Measurements from ENCODE around the gene MCOLN2.
"Not testable (repeated sequence)": the region's sequence is repeated elsewhere in the genome, so short reads cannot be mapped to it uniquely, and the experiment has no call there.

Gene MCOLN2

DNA sequence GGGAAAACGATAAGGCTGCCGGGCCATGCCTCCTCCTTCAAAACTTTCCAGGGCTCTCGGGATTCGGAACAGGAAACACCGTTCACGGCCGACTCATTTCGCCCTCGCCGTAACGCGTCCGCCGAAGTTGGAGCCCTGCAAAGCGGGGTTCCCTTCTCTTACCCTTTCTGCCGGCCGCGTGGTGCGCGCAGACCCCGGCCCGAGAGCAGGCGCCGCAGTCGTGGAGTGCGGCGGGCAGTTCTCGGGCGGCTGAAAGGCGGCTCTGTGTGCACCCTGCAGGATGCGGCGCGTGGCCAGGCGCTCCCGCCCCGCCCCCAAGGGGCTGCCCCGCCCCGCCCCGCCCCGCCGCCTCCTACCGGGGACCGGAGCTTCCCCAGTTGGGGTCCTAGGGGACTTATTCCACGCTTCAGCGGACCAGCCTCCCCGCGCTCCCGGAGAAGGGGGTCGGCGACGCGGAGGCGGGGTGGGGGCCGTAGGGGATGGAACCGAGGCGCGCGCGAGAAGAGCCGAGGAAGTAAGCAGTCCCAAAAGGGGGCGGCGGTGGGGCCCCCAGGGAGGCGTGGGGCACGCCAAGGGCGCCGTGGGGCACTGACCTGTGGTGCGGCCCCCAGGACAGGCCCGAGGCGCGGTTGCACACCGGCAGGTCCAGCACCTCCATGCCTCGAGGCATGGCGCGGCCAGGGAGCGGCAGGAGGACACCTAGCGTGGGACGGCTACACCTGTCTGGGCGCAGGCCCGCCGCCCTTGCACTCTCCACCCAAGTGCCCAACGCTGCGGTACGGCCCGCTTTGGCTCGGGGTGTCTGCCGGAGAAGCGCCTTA is at the start of gene MCOLN2:
Gene MCOLN2 (minus strand): TSS at position 268 of the 821 bp plus-strand sequence. CDS start 241 bp downstream, at position 27.
- DNase-seq, result peak; percentile 58

DNA sequence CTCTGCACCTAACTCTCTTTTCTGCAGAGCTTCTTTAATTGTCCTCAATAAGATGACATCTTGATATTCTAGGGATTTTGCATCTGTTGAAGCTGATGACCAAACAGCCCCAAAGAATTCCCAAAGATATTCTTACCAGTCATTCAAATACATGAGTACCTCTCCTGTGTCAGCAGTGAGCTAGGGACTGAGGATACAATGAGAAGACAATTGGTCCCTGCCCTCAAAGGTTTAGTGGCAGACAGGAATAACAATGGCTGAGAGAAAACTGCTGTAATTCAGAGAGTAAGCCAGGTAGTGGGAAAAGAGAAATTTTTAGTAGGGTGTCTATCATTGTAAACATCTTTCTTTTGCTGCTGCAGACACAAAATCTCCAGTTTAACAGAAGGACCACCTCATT is 45.5 kb upstream of the MCOLN2 start:
- DNase-seq, result no peak

DNA sequence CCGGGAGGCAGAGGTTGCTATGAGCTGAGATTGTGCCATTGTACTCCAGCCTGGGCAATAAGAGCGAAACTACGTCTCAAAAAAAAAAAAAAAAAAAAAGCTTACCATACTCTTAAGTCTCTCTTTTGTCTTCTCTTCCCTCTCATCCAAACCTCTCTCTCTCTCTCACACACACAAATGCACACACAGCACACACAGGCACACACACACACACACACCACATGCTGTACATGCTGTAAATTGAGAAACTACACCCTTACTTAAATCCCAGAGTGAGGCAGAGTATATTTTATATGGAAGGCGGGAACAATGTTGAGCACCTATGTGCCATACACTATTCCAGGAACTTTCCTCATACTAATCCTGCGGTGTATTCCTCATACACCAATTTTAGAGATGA is 44.9 kb upstream of the MCOLN2 start:
- DNase-seq, result no peak

DNA sequence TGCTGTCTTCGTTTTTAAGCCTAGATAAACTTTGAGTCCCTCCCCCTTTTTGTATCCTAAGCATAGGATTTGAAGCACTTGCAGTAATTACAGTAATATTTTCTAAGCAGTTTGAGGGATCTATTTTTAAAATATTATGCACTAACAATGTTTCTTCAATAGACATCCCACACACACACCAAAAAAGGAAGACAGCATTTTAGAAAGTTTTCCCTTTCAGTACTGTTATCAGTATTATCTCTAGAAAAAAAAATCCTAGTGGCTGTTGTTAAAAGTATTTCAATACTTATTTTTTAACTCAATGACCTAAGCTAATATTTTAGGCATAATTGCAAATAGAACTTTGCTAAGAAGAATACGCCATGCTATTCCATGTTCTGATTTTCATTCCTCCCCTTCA is 36.3 kb upstream of the MCOLN2 start:
- DNase-seq, result no peak

DNA sequence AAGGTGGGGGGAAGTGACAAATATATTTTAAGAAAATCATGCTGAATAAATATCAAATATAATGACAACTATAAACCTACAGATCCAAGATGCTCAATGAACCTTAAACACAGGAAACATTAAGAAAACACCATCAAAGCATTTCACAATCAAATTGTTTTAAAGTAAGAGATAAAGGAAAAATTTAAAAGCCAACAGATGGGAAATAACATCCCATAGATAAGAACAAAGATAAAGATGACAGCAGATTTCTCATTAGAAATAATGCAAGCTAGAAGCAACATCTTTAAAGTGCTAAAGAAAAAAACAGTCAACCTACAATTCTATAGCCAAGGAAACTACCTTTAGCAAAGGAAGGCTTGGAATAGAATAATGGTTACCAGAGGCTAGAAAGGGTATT is 33.6 kb upstream of the MCOLN2 start:
- no peak for DNase-seq

DNA sequence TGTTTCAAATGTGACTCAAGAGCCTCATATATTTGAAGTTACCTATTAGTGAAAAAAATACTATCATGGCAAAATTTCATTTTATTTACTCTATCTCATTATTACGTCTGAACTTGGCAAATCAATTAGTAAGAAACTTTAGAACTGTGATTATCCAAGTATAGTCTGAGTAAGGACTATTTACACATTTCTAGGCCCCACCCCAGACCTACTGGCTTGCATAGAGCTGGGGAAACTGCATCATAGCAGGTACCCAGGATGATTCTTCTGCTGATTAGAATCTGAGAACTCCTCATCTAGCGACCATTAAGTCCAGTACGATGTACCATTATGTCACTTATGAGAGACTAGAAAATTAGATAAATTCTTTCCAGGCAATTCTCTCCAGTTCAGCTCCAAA is 31.2 kb upstream of the MCOLN2 start:
- no peak for DNase-seq

DNA sequence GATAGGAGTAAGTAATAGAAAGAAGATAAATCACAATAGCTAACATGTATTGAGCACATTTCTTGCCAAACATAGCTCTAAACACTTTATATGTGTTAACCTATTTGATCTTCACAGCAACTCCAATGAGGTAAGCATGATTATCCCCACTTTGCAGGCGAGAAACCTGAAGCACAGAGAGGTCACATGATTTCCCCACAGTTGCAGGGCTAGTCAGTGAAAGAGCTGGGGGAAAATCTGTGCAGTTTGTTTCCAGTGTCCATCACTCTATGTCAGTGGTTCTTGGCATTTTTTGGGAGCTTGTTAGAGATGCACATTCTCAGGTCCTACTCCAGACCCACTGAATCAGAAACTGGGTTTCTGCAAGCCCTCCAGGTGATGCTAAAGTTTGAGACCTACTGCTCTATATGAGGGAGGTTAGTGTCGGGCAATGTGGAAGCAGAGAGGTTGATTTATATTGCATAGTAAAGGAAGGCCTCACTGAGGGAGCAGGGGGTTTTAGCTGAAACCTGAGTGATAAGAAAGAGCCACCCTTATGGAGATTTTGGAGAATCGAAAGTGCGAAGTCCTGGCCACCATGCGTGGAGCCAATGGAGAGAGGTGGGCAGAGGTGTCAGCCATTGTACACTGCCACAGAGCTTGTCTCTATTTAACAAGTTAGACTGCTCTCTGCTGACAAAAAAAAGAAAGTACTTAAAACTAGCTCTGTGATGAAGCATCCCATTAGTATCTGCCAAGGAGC is 30.5 kb upstream of the MCOLN2 start:
- DNase-seq, result peak; percentile 15

DNA sequence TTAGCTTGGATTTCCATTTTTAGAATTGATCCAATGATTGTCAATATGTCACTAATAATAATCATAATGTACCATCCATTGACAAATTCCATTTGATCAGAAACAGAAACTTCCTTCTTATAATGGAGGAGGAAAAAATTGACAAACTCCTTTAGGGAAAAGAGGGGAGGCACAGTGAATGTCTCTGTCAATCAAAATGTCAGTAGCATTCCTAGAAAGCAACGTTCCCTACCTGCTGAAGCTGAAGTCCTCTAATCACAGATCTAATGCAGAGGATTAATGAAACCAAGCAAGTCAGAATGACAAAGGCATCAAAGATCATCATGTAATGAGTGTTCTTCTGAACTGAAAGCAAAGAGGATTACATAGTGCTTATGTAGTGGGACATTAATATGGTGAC is 29.0 kb upstream of the MCOLN2 start:
- DNase-seq, result no peak

DNA sequence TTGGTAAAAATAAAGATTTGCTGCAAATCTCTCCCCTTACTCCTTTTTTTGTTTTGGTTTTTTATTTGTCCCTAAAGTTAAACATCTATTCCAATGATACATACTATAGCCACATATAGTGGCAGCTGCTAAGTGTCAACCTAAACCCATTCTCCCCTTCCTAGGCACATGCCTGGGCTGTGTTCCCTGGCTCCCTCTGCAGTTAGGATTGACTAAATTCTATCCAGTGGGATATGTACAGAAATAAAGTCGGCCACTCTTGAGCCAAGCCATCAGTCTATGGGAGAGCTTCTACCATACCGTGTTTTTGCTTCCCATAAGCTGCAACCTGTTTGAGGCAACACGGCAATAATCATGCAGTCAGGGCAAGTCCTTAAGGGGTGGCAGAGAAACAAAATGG is 27.8 kb upstream of the MCOLN2 start:
- DNase-seq, result no peak

DNA sequence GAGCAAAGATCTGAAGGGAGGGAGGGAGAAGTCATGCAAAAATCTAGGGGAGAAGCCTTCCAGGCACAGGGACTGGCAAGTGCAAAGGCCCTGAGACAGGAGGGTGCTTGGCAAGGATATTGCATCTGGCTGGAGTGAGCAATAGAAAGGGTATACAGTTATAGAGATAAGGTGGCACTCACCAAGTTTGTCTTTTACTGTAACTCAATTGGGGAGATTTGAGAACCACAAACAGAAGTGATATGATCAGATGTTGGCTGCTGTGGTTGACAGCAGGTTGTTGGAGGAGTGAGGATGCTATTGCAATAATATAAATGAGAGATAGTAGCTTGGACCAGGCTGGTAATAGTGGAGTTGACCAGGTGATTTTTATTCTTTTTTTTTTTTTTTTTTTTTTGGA is 25.8 kb upstream of the MCOLN2 start:
- no peak for DNase-seq

DNA sequence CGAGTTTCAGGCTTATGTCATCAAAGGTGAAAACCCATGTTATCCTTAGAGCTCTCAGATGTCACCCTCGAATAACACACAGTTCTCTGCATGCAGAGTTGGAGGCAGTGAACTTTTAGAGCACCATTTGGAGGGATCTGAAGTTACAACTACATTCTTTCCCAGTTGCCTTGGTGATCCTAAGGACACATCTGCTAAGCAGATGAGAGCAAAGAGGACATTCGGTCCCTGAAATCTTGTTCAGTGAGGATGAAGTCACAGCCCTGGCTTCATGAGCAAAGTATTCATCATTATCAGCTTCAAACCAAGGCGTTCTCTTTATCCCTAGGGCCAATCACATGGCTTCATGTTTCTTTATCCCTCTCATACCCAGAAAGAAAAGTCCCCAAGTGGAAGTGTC is 23.1 kb upstream of the MCOLN2 start:
- DNase-seq, result no peak

DNA sequence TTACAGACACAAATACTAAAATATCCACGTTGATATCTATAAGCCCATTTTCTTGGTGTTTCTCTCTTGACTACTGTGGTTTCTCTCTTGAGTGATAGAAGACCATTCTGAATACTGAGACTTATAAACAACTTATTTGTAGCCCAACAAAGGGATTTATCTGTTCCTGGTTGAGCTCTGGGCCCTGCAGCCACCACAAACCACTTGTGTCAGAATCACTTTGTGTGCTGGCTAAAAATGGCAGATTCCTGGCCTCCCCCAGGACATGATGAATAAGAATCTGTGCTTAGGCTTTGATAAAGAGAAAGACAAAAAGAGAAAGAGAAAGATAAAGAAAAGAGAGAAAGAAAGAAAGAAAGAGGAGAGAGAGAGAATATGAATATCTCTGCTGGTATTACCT is 18.9 kb upstream of the MCOLN2 start:
- DNase-seq, result no peak

DNA sequence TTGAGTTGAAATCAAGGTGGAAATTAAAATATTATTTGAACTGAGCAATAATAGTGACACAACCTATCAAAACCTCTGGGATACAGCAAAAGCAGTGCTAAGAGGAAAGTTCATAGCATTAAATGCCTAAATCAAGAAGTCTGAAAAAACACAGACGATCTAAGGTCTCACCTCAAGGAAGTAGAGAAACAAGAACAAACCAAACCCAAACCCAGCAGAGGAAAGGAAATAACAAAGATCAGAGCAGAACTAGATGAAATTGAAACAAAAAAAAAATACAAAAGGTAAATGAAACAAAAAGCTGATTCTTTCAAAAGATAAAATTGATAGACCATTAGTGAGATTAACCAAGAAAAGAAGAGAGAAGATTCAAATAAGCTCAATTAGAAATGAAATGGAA is 8.7 kb upstream of the MCOLN2 start:
- not testable (repeated sequence) for DNase-seq

DNA sequence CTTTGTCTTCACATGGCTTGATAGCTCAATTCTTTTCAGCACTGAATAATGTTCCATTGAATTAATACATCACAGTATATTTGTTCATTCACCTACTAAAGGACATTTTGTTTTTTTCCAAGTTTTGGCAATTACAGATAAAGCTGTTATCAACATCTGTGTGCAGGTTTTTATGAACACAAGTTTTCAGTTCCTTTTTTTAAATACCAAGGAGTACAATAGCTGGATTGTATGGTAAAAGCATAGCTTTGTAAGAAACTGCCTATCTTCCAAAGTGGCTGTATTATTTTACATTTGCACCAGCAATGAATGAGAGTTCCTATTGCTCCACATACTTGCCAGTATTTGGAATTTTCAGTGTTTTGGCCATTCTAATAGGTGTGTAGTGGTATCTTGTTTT is 4.8 kb upstream of the MCOLN2 start:
- no peak for DNase-seq

DNA sequence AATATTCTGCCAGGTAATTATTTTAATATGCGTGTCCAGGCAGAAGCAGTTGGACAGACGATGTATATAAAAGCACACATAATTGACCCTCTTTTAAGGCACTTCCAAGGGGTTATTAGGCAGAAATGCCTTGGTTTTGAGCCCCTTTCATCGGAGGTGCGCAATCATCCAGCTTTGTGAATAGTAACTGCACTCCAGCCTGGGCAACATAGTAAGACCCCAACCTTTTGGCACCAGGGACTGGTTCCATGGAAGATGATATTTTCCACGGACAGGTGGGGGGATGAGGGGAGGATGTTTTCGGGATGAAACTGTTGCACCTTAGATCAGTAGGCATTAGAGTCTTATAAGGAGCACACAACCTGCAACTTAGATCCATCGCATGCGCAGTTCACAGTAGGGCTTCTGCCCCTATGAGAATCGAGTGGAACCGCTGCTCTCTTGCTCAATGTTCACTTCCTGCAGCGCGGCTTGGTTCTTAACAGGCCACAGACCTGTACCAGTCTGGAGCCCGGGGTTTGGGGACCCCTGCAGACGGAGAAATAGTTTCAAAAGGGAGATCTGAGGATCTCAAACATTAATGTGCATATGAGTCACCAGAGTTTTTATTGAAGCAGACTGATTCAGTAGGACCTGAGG is 1.8 kb upstream of the MCOLN2 start:
- peak; percentile 71 for DNase-seq

DNA sequence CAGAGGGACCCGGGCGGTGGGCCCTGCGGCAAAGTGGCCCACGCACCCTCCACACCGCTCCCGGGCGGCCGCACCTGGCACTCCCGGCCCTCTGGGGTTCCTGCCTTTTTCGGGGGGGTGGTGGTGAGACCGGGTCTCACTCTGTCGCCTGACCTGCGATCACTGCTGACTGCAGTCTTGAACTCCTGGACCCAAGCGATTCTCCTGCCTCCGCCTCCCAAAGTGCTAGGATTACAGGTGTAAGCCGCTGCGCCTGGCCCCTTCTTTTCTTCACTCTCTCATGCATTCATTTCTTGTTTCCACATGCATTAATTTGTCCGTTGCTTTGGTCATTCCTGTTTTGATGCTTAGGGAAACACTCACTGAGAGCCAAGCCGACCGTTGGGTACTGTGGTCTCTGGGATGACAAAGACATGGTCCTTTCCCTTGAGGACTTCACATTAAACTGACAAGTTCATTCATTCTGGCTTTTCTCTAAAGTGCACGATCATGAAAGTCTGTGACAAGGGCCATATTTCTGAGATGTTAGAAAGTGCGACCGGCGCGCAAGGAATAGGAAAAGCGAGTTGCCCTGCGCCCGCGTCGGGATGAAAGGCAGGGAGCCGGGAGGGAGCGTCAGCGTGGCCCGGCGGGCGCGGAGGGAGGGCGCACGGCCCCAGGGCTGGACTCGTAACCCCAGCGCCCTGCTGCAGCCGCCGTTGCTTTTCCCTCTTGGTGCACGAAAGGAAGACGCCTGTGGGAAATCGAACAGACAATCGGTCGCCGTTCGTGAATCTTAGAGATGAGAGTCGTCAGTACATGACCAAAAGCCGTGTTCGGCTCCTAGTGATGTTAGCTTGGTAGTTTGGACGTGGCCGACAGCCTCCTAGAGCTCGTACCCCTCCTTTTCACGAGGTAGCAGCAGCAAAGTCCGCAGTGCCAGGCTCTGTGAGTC is 1.0 kb upstream of the MCOLN2 start:
- DNase-seq, result peak; percentile 11

DNA sequence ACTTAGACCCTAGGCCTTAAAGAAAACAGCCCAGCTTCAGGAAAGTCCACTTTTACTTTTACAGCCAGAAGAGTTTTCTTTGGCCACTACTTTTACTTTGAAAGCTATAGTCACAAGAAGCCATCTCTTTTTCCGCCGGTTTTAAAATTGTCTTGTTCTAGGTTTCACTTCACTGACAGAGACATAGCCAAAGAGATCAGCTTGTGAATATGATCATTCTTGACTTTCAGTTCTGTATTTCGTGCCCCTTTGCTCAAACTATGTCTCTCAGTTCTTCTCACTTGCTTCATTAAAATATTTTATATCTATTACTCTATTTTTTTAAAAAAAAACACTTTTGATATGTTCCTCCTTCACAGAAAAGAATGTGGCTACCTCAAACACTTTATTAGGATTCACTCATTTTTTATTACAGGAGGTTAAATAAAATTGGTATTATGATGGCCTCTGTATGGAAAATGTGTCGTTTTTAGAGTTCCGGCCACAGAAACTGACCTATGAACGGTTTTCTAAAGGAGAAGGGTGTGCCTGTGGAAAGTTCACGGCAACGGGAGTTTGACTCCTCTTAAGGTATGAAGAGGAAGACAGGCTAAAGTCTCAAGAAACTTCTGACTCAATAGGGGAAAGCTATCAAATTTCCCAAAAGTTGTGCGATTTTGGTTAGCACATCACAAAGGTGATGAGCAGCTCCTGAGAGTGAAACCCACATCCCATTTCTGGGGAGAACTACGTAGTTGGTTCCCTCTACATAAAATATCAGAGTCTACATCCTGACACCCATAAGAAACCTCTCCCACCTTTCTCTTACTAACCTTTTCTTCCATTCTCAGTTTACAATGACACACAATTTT is 1.2 kb downstream of the MCOLN2 start:
- no peak for DNase-seq

DNA sequence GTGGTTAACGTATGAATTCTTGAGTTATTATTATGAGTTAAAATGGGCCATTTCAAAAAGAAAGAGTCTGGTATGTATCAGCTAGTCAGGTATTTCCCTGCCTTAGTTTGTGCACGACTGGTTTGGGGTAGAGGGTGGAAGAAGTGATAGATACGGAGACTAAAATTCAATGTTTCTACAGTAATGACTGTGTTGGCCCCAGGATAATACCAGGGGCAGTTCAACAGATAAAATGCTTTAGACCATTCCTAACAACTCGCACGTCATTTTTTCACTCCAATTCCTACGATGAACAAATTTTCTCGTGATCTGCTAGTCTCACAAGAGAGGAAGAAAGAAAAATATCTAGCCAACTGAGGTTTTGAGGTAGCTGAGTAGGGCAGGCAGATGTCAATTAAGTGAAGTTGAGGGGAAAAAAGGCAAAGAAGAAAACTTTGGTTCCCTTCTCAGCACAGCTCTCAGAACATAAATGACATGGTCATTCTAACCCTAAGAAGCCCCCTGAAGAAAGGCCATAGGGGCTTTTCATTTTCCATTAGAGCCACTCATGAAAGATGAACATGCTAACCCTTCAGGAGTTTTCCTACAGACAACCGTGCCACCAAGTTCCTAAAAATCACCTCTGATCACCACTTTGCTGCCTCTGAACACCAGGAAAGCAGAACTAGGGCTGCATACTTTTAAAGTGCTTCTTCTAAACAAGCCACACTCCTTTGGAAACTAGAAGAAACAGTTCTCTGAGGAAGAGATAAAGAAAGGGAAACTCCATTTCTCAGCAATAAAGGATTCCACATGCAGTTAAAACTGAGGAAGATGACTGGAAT is 5.6 kb downstream of the MCOLN2 start:
- no peak for DNase-seq

DNA sequence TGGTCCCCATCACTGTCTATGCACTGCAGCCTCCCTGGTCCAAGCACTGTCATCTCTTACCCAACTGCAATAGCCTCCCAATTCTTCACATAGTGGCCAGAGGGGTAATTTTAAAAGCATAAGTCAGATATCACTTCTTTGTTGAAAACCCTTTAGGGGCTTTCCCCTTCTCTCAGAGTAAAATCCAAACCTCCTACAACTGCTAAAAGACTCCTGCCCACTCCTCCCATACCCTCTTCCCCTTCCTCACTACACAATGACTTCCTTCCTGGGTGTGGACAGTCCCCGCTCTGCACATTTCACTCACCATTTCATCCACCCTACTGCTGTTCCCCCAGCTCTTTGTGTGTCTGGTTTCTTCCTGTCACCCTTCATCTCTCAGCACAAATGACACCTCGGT is 8.3 kb downstream of the MCOLN2 start:
- DNase-seq, result peak; percentile 2

DNA sequence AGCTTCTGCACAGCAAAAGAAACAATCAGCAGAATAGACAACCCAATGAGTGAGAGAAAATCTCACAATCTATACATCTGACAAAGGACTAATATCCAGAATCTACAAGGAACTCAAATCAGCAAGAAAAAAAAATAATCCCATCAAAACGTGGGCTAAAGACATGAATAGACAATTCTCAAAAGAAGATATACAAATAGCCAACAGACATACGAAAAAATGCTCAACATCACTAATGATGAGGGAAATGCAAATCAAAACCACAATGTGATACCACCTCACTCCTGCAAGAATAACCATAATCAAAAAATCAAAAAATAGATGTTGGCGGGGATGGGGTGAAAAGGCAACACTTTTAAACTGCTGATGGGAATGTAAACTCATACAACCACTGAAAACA is 10.4 kb downstream of the MCOLN2 start:
- not testable (repeated sequence) for DNase-seq

DNA sequence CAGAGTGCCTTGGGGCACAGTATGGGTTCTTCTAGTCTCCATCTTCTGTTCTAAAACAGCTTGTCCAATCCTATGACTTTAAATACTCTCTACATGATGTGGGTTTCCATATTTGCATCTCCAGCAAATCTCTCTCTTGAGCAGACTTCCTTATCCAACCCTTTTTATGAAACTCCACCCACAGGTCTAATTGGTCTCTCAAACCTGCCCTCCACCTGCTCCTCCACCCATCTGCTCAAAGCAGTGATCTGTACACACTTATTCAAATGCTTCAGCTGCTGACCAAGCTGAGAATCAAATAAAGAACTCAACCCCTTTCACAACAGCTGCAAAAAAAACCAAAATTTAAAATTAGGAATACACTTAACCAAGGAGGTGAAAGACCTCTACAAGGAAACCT is 11.5 kb downstream of the MCOLN2 start:
- no peak for DNase-seq

Measured in CD4-positive, alpha-beta T cell treated with Interleukin-6 for 4 hours (primary cell).